ENCODE measurements around the gene CTSD.

CTSD gene

DNA sequence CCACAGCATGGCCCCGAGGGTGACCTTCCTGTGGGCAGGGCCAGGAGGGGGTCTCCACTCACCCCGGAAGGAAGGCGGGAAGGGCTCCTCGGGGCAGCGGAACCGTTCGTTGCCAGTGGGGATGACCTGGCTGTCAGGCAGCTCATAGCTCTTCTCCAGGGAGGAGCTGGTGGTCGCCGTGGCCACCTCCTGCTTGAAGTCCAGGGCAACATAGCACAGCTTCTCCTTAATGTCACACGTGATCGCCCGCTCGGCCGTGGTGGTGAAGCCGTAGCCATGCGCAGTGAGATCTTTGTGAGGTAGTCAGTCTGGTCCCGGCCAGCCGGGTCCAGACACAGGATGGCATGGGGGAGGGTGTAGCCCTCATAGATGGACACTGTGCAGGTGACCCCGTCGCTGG is 39.5 kb upstream of the CTSD start:
- no peak for DNase-seq (ENCODE audit: low read depth, low spot score)
- in situ Hi-C loops (cut with HindIII; ENCODE audit: low sequenced_read_pairs): no loop called here
- TF ChIP-seq, protein P1, sequence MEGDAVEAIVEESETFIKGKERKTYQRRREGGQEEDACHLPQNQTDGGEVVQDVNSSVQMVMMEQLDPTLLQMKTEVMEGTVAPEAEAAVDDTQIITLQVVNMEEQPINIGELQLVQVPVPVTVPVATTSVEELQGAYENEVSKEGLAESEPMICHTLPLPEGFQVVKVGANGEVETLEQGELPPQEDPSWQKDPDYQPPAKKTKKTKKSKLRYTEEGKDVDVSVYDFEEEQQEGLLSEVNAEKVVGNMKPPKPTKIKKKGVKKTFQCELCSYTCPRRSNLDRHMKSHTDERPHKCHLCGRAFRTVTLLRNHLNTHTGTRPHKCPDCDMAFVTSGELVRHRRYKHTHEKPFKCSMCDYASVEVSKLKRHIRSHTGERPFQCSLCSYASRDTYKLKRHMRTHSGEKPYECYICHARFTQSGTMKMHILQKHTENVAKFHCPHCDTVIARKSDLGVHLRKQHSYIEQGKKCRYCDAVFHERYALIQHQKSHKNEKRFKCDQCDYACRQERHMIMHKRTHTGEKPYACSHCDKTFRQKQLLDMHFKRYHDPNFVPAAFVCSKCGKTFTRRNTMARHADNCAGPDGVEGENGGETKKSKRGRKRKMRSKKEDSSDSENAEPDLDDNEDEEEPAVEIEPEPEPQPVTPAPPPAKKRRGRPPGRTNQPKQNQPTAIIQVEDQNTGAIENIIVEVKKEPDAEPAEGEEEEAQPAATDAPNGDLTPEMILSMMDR (IDR thresholded peaks at IDR 0.05; ENCODE audit: low read depth, low read length): no peak
- H3K4me3 ChIP-seq (ENCODE audit: low read depth, low read length): no peak overlapping the region

DNA sequence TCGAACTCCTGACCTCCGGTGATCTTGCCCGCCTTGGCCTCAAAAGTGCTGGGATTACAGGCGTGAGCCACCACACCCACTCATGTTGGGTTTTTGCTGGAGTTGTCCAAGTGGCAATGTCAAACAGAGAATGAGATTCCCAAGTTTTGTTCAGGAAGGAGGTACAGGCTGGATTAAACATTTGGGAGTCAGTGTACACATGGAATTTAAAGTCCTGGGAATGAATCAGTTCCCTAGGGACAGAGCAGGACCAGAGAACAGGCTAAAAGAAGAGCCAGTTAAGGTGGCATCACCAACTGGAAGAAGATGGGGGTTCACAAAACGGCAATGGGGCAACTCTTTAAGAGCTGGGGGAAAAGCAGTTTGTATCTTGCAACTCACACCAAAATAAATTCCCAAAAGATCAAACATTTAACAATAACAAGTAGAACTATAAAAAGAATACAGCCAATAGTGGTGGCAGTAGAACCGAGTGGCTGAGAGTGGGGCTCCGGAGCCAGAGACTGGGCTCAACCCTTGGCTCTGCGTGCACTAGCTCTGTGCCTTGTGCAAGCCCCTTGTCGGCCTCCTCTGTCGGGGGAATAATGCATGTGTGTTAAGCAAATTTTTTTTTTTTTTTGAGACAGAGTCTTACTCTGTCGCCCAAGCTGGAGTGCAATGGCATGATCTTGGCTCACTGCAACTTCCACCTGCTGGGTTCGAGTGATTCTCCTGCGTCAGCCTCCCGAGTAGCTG is 33.8 kb upstream of the CTSD start:
- DNase-seq (ENCODE audit: low read depth, low spot score): no peak
- TF ChIP-seq, protein P1 (IDR thresholded peaks at IDR 0.05; ENCODE audit: low read depth, low read length): no peak
- in situ Hi-C loops (cut with HindIII; ENCODE audit: low sequenced_read_pairs): no loop called here
- no peak overlapping the region for H3K4me3 ChIP-seq (ENCODE audit: low read depth, low read length)

DNA sequence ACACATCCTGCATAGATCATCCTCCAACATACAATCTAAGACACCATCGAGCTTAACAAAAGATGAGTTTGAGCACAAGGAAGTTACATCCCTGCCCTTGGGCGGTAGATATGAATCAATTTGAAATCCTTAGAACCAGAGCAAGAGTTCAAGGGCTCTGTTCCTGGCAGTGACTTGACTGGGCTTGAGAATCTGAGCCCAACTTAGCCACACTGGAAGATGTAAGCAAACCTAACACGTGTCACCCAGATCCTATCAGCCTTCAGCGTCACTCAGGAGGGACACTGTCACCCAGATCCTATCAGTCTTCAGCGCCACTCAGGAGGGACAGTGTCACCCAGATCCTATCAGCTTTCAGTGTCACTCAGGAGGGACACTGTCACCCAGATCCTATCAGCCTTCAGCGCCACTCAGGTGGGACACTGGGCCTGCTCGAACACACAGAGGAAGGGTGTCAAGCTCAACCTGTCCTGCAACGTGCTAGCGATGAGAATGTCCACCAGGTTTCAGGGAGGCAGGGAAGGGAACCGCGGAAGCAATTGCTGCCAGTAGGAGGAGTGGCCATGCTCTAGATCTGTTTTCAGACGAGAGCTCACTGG is 32.8 kb upstream of the CTSD start:
- DNase-seq (ENCODE audit: low read depth, low spot score): no peak
- H3K4me3 ChIP-seq (ENCODE audit: low read depth, low read length): no peak overlapping the region
- in situ Hi-C loops (cut with HindIII; ENCODE audit: low sequenced_read_pairs): no loop called here
- TF ChIP-seq, protein P1 (IDR thresholded peaks at IDR 0.05; ENCODE audit: low read depth, low read length): no peak

DNA sequence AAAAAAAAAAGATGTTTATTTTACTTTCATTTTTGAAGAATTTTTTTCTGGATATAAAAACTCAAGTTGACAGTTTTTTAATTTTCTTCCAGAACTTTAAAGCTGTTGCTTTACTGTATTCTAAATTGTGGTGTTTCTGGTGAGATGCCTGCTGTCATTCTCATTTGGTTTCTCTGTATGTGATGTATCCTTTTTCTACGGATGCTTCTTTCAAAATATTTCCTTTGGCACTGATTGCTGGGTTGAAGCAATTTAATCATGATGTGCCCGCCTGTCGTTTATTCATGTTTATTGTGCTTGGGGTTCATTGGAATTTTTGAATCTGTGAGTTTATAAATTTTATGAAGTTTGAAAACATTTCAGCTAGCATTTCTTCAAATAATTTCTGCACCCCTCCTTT is 29.4 kb upstream of the CTSD start:
- in situ Hi-C loops (cut with HindIII; ENCODE audit: low sequenced_read_pairs): no loop called here
- no peak overlapping the region for H3K4me3 ChIP-seq (ENCODE audit: low read depth, low read length)
- DNase-seq (ENCODE audit: low read depth, low spot score): peak; percentile 36

GRCh38 chr11:1792461-1792860 is 28.7 kb upstream of the CTSD start:
- in situ Hi-C loops (cut with HindIII; ENCODE audit: low sequenced_read_pairs): no loop called here

More for the DNA sequence above, 29.4 kb upstream of the CTSD start:
- TF ChIP-seq, protein P1 (IDR thresholded peaks at IDR 0.05; ENCODE audit: low read depth, low read length): no peak

GRCh38 chr11:1791912-1792311 is 28.2 kb upstream of the CTSD start:
- in situ Hi-C loops (cut with HindIII; ENCODE audit: low sequenced_read_pairs): no loop called here
- DNase-seq (ENCODE audit: low read depth, low spot score): no peak
- TF ChIP-seq, protein P1 (IDR thresholded peaks at IDR 0.05; ENCODE audit: low read depth, low read length): no peak
- no peak overlapping the region for H3K4me3 ChIP-seq (ENCODE audit: low read depth, low read length)

More at GRCh38 chr11:1792461-1792860, 28.7 kb upstream of the CTSD start:
- H3K4me3 ChIP-seq (ENCODE audit: low read depth, low read length): no peak overlapping the region
- TF ChIP-seq, protein P1 (IDR thresholded peaks at IDR 0.05; ENCODE audit: low read depth, low read length): no peak
- no peak for DNase-seq (ENCODE audit: low read depth, low spot score)
